Measurements from ENCODE around the gene BCDIN3D.

- TF ChIP-seq, protein P1, sequence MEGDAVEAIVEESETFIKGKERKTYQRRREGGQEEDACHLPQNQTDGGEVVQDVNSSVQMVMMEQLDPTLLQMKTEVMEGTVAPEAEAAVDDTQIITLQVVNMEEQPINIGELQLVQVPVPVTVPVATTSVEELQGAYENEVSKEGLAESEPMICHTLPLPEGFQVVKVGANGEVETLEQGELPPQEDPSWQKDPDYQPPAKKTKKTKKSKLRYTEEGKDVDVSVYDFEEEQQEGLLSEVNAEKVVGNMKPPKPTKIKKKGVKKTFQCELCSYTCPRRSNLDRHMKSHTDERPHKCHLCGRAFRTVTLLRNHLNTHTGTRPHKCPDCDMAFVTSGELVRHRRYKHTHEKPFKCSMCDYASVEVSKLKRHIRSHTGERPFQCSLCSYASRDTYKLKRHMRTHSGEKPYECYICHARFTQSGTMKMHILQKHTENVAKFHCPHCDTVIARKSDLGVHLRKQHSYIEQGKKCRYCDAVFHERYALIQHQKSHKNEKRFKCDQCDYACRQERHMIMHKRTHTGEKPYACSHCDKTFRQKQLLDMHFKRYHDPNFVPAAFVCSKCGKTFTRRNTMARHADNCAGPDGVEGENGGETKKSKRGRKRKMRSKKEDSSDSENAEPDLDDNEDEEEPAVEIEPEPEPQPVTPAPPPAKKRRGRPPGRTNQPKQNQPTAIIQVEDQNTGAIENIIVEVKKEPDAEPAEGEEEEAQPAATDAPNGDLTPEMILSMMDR (IDR thresholded peaks at IDR 0.05) = no peak
- TF ChIP-seq POLR2A (IDR thresholded peaks at IDR 0.05) = no peak
These were observed 10.0 kb downstream of the BCDIN3D start for GRCh38 chr12:49832836-49833421.

Measured in Peyer's patch (tissue), 4 donors.